ENCODE measurements around the gene SLC34A2.
"Not testable (repeated sequence)": the region's sequence is repeated elsewhere in the genome, so short reads cannot be mapped to it uniquely, and the experiment has no call there.

SLC34A2 gene

DNA sequence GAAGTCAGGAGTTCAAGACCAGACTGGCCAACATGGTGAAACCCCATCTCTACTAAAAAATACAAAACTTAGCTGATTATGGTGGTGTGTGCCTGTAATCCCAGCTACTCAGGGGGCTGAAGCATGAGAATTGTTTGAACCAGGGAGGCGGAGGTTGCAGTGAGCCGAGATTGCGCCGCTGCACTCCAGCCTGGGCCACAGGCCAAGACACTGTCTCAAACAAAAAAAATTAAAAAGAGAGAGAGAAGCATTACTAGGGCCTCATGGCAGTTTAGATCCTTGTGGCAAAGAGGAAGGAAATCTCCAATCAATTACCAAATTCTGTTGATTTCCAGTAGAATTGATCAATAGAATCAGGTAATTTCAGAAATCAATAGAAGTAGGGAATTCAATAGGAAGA, 16.8 kb upstream of the SLC34A2 start:
- H3K4me1 Mint-ChIP-seq, result no peaks in the 10 kb centered on the region
- DNase-seq, result no peak
- H3K27me3 Mint-ChIP-seq, result peaks cover 3% of the 10 kb centered on the region
- no peaks in the 10 kb centered on the region for H3K9me3 Mint-ChIP-seq
- no peak overlapping the region for H3K4me3 Mint-ChIP-seq
- no peak overlapping the region for H3K27ac Mint-ChIP-seq
- H3K36me3 Mint-ChIP-seq, result no peaks in the 10 kb centered on the region
- CTCF ChIA-PET, result interaction anchor here (1.1 kb wide), 1 partner anchor 29 kb away, joined by 4 read pairs; no protein-coding TSS in a partner anchor

DNA sequence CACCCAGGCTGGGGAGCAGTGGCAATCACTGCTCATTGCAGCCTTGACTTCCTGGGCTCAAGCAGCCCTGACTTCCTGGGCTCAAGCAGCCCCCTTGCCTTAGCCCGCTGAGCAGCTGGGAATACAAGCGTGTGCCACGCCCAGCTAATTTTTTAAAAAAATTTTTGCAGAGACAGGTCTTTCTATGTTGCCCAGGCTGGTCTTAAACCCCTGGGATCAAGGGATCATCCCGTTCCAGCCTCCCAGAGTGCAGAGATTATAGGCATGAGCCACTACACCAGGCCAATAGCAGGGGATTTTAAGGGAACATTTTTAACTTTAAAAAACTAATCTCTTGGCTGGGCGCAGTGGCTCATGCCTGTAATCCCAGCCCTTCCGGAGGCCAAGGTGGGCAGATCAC, 5.3 kb upstream of the SLC34A2 start:
- Mint-ChIP-seq H3K4me3 (no peak overlapping the region), H3K27ac (no peak overlapping the region), H3K27me3 (peaks cover 35% of the 10 kb centered on the region), H3K36me3 (no peaks in the 10 kb centered on the region), H3K4me1 (peaks cover 7% of the 10 kb centered on the region), H3K9me3 (no peaks in the 10 kb centered on the region)
- CTCF ChIA-PET, result no interaction called here
- DNase-seq, result no peak

DNA sequence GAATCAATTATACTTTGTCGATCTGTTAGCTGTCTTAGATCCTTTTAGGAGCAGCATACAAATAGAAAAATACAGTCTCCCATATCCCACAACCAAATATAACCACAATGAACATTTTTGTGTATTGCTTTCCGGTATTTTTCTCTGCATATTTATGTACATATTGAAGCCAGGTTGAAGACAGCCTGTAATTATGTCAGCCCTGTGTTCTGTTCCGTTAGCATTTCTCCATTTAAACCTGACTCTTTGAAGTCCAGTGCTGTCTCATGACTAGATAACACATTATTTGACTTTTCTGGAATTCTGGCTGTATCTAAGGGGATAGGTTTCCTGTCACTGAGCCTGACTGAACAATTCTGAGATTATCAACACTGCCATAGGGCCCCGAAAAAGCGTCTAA, 4.0 kb upstream of the SLC34A2 start:
- Mint-ChIP-seq H3K4me1 (peaks cover 11% of the 10 kb centered on the region), H3K4me3 (no peak overlapping the region), H3K27me3 (peaks cover 49% of the 10 kb centered on the region), H3K9me3 (no peaks in the 10 kb centered on the region), H3K27ac (no peak overlapping the region), H3K36me3 (no peaks in the 10 kb centered on the region)
- no peak for DNase-seq
- CTCF ChIA-PET, result no interaction called here

DNA sequence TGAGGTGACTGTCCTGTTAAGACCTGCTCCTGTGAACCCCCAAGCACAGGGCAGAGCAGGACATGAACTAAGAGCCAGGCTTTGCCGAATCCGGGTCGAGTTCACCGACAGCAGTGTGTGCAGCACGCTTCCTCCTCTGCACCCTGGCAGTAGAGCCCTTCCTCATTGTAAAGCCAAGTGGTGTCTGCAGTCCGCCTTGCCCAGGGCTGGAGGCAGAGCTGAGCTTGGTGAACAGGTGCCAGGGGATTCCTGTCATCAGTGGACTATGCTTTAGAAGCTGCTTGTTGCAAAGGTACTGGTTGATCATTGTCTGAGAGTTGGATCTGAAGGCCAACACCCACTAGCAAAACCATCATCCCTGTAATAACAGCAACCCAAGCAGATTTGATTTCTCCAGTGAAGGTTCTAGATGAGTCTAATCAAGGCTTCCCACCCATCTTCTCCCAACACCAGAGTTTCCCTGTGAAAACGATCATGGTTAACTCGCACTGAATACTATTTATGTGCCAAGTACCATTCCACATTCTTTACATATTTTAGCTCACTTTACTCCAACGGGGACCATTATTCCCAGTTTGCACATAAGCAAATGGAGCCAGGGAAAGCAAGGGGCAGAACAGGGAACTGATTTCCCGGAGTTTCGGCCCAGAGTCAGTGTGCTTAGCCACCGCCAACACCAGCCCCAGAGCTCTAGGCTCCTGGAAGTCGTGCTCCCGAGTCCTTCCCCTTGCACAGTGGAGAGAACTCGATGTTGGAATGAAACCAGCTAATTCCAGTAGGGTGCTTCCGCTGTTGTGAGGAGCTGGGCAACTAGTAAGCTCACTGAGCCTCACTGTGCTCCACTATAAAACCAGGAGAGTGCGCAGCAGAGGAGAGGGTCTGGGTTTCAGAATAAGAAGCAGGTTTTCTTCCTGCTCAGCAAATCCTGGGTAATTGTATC, 1.4 kb upstream of the SLC34A2 start:
- no peaks in the 10 kb centered on the region for H3K36me3 Mint-ChIP-seq
- CTCF ChIA-PET, result no interaction called here

DNA sequence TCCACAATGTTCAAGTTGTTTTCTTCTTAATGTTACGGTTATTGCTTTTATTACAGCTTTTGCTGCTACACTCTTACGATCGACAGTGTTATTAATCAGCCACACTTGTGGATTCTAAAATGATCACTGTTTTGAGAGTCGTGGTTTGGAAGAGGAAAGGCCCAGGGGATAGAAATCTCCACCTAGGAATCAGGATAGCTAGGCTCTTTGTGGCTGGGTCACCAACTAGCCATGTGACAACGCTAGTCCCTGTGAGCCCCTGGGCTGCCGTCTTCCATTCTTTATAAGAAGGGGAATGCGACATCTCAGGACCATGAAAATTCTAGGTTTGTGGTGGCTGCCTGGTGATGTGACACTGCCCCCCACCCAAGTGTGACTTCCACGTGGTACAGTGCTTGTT, 380 bp downstream of the SLC34A2 start:
- Mint-ChIP-seq H3K9me3 (no peaks in the 10 kb centered on the region), H3K36me3 (no peaks in the 10 kb centered on the region), H3K27ac (no peak overlapping the region), H3K4me3 (no peak overlapping the region), H3K27me3 (peaks cover 47% of the 10 kb centered on the region), H3K4me1 (peaks cover 11% of the 10 kb centered on the region)
- CTCF ChIA-PET, result no interaction called here
- no peak for DNase-seq

More for the DNA sequence above, 1.4 kb upstream of the SLC34A2 start:
- DNase-seq, result no peak
- Mint-ChIP-seq H3K4me3 (no peak overlapping the region), H3K4me1 (peaks cover 11% of the 10 kb centered on the region), H3K27ac (no peak overlapping the region), H3K27me3 (peaks cover 52% of the 10 kb centered on the region), H3K9me3 (no peaks in the 10 kb centered on the region)

DNA sequence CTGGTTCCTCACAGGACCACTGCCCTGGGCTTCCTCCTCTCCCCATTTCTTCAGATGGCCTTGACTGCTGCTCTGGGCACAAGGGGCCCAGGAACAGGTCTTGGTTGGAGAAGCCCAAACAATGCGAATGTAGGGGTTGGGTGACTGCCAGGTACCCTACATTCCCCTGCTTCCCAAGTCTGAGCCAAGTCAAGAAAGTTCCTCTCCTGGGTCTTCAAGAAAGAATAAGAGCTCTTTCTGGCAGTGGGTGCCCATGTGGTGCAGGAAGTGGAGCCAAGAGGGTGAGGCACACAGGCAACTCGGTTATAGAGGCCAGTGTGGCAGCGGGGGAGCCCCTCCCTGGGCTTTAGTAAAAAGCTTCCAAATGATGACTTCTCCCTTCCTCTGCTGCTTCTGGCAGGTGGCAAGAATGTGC, 2.7 kb downstream of the SLC34A2 start:
- CTCF ChIA-PET, result no interaction called here
- Mint-ChIP-seq H3K27me3 (peaks cover 47% of the 10 kb centered on the region), H3K4me3 (no peak overlapping the region), H3K36me3 (no peaks in the 10 kb centered on the region), H3K4me1 (peaks cover 11% of the 10 kb centered on the region), H3K9me3 (no peaks in the 10 kb centered on the region), H3K27ac (no peak overlapping the region)
- no peak for DNase-seq

DNA sequence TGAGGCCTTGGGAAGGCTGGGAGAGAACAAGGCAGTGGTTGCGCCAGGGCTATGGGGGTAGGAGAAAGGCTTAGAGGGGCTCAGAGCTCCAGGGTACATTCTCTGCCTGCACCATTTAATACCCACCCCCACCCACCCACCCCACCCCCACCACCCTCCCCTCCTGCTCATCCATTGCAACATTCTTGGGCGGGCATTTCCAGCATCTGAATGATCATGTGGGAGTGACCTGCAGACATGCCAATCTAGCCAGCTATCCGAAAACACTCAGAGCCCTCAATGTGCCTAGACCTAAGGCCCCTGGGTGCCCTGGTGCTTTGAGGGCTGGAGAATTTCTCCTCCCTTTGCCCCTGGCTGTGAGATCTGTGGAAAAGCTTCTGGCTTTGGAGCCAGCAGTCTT, 3.1 kb downstream of the SLC34A2 start:
- DNase-seq, result no peak
- CTCF ChIA-PET, result no interaction called here
- Mint-ChIP-seq H3K4me3 (no peak overlapping the region), H3K27ac (no peak overlapping the region), H3K36me3 (no peaks in the 10 kb centered on the region), H3K4me1 (peaks cover 11% of the 10 kb centered on the region), H3K9me3 (no peaks in the 10 kb centered on the region), H3K27me3 (peaks cover 45% of the 10 kb centered on the region)

DNA sequence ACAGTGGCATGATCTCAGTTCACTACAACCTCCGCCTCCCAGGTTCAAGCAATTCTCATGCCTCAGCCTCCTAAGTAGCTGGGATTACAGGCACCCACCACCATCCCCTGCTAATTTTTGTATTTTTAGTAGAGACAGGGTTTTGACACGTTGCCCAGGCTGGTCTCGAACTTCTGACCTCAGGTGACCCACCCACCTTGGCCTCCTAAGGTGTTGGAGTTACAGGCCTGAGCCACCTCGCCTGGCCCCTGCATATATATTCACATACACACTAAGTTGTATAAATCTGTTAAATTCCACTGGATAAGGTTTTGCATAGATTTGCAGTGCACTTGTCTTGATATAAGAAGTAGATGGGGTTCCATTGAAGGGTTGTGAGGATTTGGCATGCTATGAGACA, 5.8 kb downstream of the SLC34A2 start:
- CTCF ChIA-PET, H3K36me3 Mint-ChIP-seq, H3K9me3 Mint-ChIP-seq, H3K4me1 Mint-ChIP-seq, H3K4me3 Mint-ChIP-seq, DNase-seq, H3K27ac Mint-ChIP-seq: not testable (repeated sequence)
- peaks cover 26% of the 10 kb centered on the region for H3K27me3 Mint-ChIP-seq

DNA sequence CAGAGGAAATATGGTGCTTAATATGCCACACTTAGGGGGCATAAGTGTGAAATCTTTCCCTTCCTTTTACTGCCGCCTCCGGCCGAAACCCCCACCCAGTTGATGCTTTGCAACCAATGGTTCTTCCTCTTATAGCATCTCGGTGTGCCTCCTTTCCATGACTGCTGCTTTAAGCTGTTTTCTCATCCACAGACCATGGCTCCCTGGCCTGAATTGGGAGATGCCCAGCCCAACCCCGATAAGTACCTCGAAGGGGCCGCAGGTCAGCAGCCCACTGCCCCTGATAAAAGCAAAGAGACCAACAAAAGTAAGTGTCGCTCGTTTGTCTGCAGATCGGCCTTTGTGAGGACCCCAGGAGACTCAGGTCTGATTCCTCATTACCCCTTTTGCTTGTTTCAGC, 6.7 kb downstream of the SLC34A2 start:
- H3K36me3 Mint-ChIP-seq, result no peaks in the 10 kb centered on the region
- no peaks in the 10 kb centered on the region for H3K4me1 Mint-ChIP-seq
- CTCF ChIA-PET, result no interaction called here
- H3K27ac Mint-ChIP-seq, result no peak overlapping the region
- H3K4me3 Mint-ChIP-seq, result no peak overlapping the region
- no peak for DNase-seq
- no peaks in the 10 kb centered on the region for H3K9me3 Mint-ChIP-seq
- peaks cover 18% of the 10 kb centered on the region for H3K27me3 Mint-ChIP-seq

DNA sequence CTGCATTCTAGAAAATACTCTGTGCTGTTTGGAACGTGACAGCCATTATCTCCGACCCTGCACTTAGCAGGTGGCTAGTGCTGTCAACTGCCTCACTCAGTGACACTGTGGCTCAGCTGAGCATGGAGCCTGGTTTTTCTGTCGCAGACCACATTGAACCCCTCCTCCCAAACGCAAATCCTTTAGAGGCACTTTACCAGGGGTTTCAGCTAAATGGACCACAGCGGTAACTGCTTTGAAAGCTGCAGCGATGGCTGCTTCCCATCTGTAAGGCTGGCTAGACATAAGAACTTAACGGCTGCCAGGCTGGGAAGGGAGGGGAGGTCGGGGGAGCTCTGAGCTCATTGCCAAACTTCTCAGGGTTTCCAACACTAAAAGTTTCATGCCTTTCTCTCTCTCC, 8.1 kb downstream of the SLC34A2 start:
- Mint-ChIP-seq H3K36me3 (no peaks in the 10 kb centered on the region), H3K9me3 (no peaks in the 10 kb centered on the region), H3K4me3 (no peak overlapping the region)

DNA sequence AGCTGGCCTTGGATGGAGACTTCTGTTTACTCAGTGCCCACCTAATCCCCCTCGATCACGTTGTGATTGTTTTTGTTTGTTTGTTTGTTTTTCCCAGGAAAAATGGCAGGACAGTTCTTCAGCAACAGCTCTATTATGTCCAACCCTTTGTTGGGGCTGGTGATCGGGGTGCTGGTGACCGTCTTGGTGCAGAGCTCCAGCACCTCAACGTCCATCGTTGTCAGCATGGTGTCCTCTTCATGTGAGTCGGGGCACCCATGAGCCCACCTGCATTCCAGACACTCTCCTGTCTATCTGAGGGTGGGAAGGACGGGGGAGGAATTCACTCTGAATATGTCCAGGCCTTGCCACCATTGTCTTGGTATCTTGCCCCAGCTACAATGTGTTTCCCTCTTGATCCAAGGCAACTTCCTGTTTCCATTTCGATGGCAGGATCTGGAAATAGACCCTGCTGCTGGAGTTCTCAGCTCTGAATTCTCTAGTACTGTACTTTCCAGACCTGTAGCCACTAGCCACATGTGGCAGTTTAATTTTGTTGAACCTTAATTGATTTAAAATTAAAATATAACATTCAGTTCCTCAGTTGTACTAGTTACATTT, 10.5 kb downstream of the SLC34A2 start:
- Mint-ChIP-seq H3K27me3 (peaks cover 7% of the 10 kb centered on the region), H3K9me3 (no peaks in the 10 kb centered on the region), H3K4me3 (no peak overlapping the region), H3K4me1 (no peaks in the 10 kb centered on the region), H3K36me3 (no peaks in the 10 kb centered on the region), H3K27ac (no peak overlapping the region)
- no peak for DNase-seq
- CTCF ChIA-PET, result no interaction called here

More for the DNA sequence above, 8.1 kb downstream of the SLC34A2 start:
- no peak for DNase-seq
- no peaks in the 10 kb centered on the region for H3K4me1 Mint-ChIP-seq
- H3K27me3 Mint-ChIP-seq, result peaks cover 8% of the 10 kb centered on the region
- CTCF ChIA-PET, result interaction anchor here (1.3 kb wide), 1 partner anchor 224 kb away, joined by 3 read pairs; no protein-coding TSS in a partner anchor
- H3K27ac Mint-ChIP-seq, result no peak overlapping the region

DNA sequence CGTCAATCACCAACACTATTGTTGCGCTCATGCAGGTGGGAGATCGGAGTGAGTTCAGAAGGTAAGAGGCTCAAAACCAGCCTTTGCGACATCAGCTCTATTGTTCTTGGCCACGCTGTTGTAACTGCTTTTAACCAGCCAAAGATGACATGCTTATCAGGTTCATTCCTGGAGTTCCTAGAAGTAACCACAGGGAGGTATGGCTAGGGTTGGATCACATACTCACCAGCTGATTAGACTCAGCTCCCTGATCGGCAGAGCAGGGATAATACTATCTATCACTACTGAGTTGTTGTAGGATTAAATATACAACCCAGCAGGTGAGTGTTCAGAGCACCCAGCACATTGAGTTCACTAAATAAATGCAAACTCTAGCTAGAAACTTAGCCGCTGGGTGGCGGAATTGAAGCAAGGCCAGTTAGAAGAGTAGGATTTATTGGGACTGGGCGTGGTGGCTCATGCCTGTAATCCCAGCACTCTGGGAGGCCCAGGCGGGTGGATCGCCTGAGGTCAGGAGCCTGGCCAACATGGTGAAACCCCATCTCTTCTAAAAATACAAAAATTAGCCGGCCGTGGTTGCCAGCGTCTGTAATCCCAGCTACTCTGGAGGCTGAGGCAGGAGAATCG, 12.4 kb downstream of the SLC34A2 start:
- no peaks in the 10 kb centered on the region for H3K4me1 Mint-ChIP-seq
- no peaks in the 10 kb centered on the region for H3K36me3 Mint-ChIP-seq
- no peak for DNase-seq
- H3K27me3 Mint-ChIP-seq, result peaks cover 7% of the 10 kb centered on the region
- no peak overlapping the region for H3K27ac Mint-ChIP-seq
- H3K9me3 Mint-ChIP-seq, result no peaks in the 10 kb centered on the region
- CTCF ChIA-PET, result interaction anchor here (1.3 kb wide), 1 partner anchor 29 kb away, joined by 4 read pairs; no protein-coding TSS in a partner anchor
- no peak overlapping the region for H3K4me3 Mint-ChIP-seq

DNA sequence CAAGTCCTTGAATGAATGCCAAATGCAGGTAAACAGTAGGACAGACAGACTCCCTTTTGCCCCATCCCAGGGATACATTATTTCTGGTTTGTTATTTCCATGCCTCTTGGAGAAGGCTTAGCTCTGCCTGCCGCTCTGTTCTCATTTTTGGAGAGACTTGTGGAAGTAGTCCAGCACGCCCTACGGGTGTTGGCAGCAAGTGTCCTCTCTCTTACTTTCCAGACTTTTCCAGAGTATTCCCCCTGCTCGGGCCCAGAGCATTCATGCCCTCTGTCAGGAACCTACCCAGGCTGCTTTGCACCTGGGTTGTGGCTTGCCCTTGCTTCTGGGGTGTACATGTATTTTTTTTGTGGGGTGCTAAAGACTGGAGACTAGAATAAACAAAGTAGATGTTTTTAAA, 15.3 kb downstream of the SLC34A2 start:
- CTCF ChIA-PET, result no interaction called here

DNA sequence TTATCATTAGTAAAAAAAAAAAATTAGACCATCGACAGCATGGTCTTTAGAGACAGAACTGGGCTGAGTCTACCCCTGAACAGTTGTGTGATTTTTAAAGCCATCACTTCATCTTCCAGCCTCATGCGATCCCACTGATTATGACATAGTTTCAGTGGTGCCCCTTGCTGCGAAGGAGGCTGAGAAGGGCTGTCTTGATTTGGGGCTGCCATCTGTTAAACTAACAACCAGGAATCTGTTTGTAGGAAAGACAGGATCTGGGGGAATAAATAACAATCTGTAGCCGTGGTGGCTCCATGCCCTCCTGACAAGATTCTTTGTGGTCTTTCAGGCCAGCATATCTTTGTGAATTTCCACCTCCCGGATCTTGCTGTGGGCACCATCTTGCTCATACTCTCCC, 17.1 kb downstream of the SLC34A2 start:
- H3K36me3 Mint-ChIP-seq, result no peaks in the 10 kb centered on the region
- H3K4me1 Mint-ChIP-seq, result no peaks in the 10 kb centered on the region
- no peak overlapping the region for H3K27ac Mint-ChIP-seq
- no peak for DNase-seq
- no peaks in the 10 kb centered on the region for H3K9me3 Mint-ChIP-seq
- H3K4me3 Mint-ChIP-seq, result no peak overlapping the region
- no peaks in the 10 kb centered on the region for H3K27me3 Mint-ChIP-seq
- CTCF ChIA-PET, result no interaction called here

More for the DNA sequence above, 15.3 kb downstream of the SLC34A2 start:
- Mint-ChIP-seq H3K36me3 (no peaks in the 10 kb centered on the region), H3K4me1 (no peaks in the 10 kb centered on the region), H3K9me3 (no peaks in the 10 kb centered on the region), H3K4me3 (no peak overlapping the region), H3K27ac (no peak overlapping the region), H3K27me3 (no peaks in the 10 kb centered on the region)
- DNase-seq, result no peak

DNA sequence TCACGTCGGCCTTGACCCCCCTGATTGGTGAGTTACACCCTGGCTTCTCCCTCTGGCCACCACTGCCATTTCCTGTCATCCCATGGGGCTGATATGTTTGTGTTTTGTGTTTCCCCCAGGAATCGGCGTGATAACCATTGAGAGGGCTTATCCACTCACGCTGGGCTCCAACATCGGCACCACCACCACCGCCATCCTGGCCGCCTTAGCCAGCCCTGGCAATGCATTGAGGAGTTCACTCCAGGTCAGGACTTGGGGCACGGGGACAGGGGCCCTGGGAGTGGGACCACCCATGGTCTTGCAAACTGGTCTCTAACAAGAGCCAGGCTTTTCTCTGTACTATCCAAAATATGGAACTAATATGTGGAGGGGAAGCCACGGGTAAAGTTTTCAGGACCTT, 18.7 kb downstream of the SLC34A2 start:
- Mint-ChIP-seq H3K36me3 (no peaks in the 10 kb centered on the region), H3K4me1 (no peaks in the 10 kb centered on the region), H3K4me3 (no peak overlapping the region), H3K27ac (no peak overlapping the region), H3K9me3 (no peaks in the 10 kb centered on the region), H3K27me3 (no peaks in the 10 kb centered on the region)
- no peak for DNase-seq
- CTCF ChIA-PET, result no interaction called here

All from activated naive CD4-positive, alpha-beta T cell treated with anti-CD3 and anti-CD28 coated beads, Interleukin-2, amount 10 ng/mL, durations not matched to agents 7 days and 5 days (primary cell).